Measurements from ENCODE around the gene PDZD4.
A peak's percentile ranks its signal among the peaks of the same experiment; 100 is the strongest.

PDZD4 gene

DNA sequence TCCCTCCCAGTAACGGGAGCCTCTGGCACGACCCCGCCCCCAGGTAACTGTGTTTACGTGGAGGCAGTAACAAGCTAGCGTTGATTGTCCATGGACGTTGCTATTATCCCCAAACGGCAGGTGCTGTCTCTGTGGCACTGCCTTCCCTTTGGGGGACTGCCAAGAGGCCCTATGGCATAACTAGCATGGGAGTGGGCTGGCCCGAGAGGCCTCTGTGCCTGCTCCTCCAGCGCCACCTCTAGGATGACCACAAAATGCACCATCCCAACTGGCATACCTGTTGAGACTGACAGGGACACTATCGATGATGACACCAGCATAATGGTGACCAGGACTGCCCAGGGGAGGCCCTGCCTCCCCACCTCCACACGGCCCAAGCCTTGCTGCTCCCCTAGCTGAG is 48.0 kb downstream of the PDZD4 start:
- peak; percentile 88 for DNase-seq

GRCh38 chrX:153781428-153782047 is 48.8 kb downstream of the PDZD4 start:
- DNase-seq = peak; percentile 21

- DNase-seq = no peak
Measured at GRCh38 chrX:153780678-153781427, 49.5 kb downstream of the PDZD4 start, which contains the start of gene SRPK3. Gene SRPK3 (plus strand): TSS chrX:153781041. CDS start chrX:153781087, 46 bp downstream.

DNA sequence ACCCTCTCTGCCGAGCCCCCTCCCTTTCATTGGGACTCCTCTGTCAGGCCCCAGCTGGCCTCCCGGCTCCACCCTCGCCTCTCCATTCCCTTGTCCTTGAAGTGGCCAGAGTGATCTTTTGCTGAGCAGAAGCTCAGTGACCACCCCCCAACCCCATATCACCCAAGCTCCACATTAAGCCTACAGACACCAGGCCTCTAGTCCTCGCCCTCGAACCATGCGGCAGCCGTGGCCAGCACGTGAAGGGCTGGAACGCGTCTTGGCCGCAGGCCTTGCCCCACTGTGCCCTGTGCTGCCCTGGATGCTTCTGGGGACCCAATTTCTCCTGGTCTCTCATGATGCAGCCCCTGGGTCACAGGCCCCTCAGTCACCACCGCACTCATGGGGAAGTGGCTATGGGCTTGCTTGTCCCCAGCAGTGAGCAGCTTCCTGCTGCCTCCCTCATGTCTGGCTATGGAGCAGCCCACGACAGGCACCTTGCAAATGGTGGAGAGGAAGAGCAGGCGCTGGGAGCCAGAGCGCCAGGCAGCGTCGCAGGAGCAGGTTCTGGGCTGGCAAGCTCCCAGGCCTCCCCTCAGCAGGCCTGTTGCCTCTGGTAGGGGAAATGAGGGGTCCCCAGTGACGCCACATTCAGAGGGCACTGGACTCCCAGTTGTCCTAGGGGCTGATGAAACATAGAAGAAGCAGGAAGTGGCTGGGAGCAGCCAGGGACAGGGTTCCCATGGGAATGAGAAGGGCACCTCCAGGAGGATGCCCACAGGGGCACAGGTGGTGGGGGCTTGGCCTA is 50.3 kb downstream of the PDZD4 start:
- DNase-seq = no peak

GRCh38 chrX:153778684-153779101 is 51.7 kb downstream of the PDZD4 start:
- DNase-seq = peak; percentile 33

- no peak for DNase-seq
Measured at GRCh38 chrX:153778181-153778580, 52.2 kb downstream of the PDZD4 start.

GRCh38 chrX:153777261-153778090 is 52.9 kb downstream of the PDZD4 start:
- DNase-seq = no peak

DNA sequence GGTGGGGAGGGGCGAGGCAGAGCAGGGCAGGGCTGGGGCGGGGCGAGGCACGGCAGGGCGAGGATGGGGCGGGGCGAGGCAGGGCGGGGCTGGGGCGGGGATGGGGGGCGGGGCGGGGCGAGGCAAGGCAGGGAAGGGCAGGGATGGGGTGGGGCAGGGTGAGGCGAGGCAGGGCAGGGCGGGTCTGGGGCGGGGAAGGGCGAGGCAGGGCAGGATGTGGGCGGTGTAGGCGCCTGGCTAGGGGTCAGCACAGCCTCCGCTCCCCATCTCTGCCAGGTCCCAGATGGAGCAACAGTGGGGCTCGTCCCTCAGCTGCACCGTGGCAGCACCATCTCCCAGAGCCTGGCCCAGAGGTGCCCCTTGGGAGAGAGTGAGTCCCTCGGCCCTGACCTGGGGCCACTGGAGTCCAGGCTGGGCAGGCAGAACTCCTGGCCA is 53.7 kb downstream of the PDZD4 start:
- DNase-seq = no peak

DNA sequence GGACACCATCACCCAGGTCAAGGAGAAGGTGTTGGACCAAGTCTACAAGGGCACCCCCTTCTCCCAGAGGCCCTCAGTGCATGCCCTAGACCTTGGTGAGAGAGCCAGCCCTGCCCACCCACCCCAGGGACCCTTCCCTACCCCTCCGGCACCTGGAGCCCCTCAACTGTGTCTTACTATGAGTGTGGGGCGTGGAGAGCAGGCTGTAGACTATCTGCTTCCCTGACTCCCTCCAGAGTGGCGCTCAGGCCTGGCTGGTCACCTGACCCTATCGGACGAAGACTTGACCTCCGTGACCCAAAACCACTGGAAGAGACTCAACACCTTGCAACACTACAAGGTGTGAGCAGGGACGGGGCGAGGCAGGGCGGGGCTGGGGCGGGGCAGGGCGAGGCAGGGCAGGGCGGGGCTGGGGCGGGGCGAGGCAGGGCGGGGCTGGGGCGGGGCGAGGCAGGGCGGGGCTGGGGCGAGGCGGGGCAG is 54.2 kb downstream of the PDZD4 start:
- no peak for DNase-seq

- no peak for DNase-seq
Measured at GRCh38 chrX:153775293-153776119, 54.8 kb downstream of the PDZD4 start.

- no peak for DNase-seq
Measured at GRCh38 chrX:153774576-153775292, 55.6 kb downstream of the PDZD4 start.

DNA sequence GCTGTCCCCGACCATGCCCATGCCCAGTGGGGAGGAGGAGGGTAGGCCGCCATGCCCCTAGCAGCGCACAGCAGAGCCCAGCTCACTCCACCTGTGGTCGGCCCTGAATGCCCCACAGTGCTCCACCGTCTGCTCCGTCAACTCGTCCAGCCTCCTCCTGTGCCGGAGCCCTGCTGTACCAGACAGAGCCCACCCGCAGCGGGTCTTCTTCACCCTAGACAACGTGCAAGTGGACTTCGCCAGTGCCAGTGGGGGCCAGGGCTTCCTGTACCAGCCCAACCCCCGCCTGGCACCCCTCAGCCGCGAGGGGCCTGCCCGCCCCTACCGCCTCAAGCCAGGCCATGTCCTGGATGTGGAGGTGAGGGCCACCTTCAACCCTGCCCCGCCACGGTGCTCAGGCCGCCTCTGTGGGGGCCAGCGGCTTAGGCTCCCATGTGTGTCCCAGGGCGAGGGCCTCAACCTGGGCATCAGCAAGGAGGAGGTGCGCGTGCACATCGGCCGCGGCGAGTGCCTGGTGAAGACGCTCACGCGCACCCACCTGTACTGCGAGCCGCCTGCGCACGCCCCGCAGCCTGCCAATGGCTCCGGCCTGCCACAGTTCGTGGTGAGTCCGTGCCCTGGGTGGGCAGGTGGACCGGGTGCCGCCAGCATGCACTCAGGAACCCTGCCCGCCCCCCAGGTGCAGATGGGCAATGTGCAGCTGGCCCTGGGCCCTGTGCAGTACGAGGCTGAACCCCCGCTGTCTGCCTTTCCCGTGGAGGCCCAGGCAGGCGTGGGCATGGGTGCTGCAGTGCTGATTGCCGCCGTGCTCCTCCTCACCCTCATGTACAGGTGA is 56.4 kb downstream of the PDZD4 start:
- DNase-seq = no peak

DNA sequence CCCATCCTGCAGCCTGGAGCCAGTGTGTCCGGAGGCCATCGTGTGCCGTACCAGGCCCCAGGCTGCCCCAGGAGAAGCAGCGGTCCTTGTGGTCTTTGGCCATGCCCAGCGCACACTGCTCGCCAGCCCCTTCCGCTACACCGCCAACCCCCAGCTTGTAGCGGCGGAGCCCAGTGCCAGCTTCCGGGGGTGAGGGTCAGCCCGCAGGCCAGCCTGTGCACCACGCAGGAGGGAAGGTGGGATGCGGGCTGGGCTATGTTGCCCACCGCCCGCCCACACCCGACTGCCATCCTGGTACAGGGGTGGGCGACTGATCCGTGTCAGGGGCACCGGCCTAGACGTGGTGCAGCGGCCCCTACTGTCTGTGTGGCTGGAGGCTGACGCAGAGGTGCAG is 57.1 kb downstream of the PDZD4 start:
- no peak for DNase-seq

DNA sequence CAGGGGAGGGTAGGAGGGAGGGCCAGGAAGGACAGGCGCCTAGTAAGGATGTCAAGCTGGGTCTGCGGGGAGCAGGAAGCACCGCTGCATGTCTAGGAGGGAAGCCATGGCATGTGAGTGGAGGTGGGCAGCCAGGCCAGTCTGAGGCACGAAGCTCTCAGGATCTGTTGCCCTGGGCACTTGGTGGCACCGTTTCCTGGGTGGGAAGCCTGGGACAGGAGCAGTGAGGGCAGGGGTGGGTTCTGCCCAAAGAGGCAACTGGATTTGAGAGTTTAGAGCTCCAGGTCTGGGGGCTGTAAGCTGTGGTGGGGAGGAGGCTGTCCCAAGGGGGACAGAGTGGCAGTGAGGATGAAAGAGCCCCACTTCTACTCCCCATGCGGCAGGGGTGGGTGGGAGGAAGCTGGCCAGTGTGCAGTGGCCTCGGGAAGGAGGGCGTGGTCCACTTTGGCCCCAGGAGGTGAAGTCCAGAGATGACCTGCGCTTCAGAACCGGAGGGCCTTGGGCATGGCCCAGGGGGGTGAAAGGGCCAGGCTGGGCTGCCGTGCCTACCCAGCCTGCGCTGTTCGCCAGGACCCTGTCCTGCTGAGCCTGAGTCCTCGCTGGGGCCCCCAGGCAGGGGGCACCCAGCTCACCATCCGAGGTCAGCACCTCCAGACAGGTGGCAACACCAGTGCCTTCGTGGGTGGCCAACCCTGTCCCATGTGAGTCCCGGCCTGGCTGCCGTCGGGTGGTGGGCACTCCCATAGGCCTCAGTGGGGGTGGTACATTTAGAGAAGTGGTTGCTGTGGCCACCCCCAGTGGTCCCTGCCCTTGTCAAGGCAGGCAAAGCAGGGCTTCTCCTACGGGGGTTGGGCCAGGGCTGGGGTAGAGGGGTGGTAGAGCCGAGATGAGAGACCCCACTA is 57.8 kb downstream of the PDZD4 start:
- no peak for DNase-seq

GRCh38 chrX:153771415-153772315 is 58.7 kb downstream of the PDZD4 start:
- DNase-seq = no peak

DNA sequence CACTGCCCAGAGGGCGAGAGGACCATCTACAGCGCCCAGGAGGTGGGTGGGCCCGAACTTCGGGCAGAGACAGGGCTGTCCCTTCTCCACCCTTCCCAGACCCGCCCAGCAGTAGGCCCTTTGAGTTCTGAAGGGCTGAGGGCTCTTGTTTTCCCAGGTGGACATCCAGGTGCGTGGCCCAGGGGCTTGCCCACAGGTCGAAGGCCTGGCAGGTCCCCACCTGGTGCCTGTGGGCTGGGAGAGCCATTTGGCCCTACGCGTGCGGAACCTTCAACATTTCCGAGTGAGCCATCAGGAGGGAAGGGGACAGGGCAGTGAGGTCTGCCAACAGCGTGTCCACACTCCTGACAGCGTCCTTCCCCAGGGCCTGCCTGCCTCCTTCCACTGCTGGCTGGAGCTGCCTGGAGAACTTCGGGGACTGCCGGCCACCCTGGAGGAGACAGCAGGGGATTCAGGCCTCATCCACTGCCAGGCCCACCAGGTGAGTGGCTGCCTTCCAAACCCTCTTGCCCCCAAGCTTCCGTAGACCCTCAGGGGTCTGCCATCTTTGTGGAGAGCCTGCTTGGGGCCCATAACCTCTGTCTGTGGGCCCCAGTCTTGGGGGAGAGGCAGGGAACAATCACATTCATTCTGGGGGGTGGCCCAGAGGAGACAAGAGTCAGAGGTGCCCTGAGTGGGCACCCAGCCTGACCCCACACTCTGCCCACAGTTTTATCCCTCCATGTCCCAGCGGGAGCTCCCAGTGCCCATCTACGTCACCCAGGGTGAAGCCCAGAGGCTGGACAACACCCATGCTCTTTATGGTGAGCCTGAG is 59.5 kb downstream of the PDZD4 start:
- no peak for DNase-seq

Data from NCI-H2029 (cell line).